Ovary (tissue), 9 donors: Measurements from ENCODE around the gene JPT1. TPM values are rescaled to one million over a fixed set of nuclear protein-coding genes. Genes with fewer than 3 reads are reported as not detected.

Experiments used
- DNase-seq, 5 donors: peaks; one replicate each; pipeline ENCODE4 v3.0.0-alpha.2; 2019 to 2020
- H3K27ac ChIP-seq, 2 donors: fragments of 200-600 bp; one replicate each; pipeline versions ENCODE4 v1.5.1 to v1.8.0; 2019 to 2022
- H3K27me3 ChIP-seq: fragments of 200-600 bp; one replicate; pipeline ENCODE4 v1.8.0; 2022
- H3K36me3 ChIP-seq: fragments of 200-600 bp; sonication (generic); one replicate; pipeline ENCODE4 v1.5.1; 2019
- H3K4me1 ChIP-seq: one replicate; pipeline ENCODE4 v1.8.1; 2013; ENCODE audit warnings: mild to moderate bottlenecking, moderate library complexity; ENCODE audit not compliant: insufficient read depth
- H3K4me3 ChIP-seq: fragments of 200-600 bp; sonication (generic); one replicate; pipeline ENCODE4 v1.5.1; 2017
- H3K9me3 ChIP-seq, 2 donors: fragments of 200-600 bp in 1 of 2; sonication (generic) in 1 of 2; one replicate each; pipeline versions ENCODE4 v1.5.1 to v1.8.1; 2013 to 2019; ENCODE audit warnings: mild to moderate bottlenecking in 1 of 2, moderate library complexity in 1 of 2
- EP300 ChIP-seq: sonication (generic); formaldehyde crosslinking; IDR thresholded peaks from one replicate; pipeline ENCODE4 v1.6.1; 2017; ENCODE audit warnings: antibody characterized with exemption
- POLR2A ChIP-seq: fragments of 450-650 bp; IDR thresholded peaks from one replicate; pipeline ENCODE4 v1.6.1; 2017; ENCODE audit warnings: antibody characterized with exemption, mild to moderate bottlenecking, moderate library complexity
- WGBS, 3 donors: extraction: QIAGEN DNeasy Blood & Tissue Kit in 1 of 3; methylation state at CpG; one replicate each; pipeline versions ENCODE4 v1.1.5 to v1.1.7; 2013 to 2017; 5-methylcytosine and 5-hydroxymethylcytosine counted together
- intact Hi-C, 4 donors: fragments of 100-400 bp; cut with DNase I; formaldehyde crosslinking; loops; one replicate each; pipeline versions ENCODE4 v1.11.0 to v1.15.1; 2022 to 2023
- polyA plus RNA-seq, 2 donors: library from polyadenylated mRNA; stranded (reverse); fragments of 200-250 nt in 1 of 2; fragments of 350-450 nt in 1 of 2; fragmentation: Illumina TruSeq in 1 of 2; extraction: RNeasy Lipid Tissue Mini Kit (QIAGEN cat#74804) in 1 of 2; gene quantifications; one replicate each; pipeline ENCODE4 v1.2.3, GENCODE V29; 2013 to 2014
- total RNA-seq, 7 donors: library from RNA; depleted of rRNA in 2 of 7; stranded (reverse); fragments of >200 nt in 2 of 7; fragmentation: NEBNext Ultra II Directional in 3 of 7; extraction: Animal tissue kit (Norgen Biotek cat#: 25700) in 3 of 7; gene quantifications; one replicate each; pipeline versions ENCODE4 v1.1.0 to v1.2.4, GENCODE V29; 2016 to 2023
- TF ChIP-seq, protein P1 (sequence below), 3 donors: fragments of 450-650 bp in 2 of 3; fragments of 200-600 bp in 1 of 3; IDR thresholded peaks; one replicate each; pipeline versions ENCODE4 v1.5.1 to v1.8.0; 2016 to 2022; ENCODE audit warnings: antibody characterized with exemption in 3 of 3, mild to moderate bottlenecking in 1 of 3
- donor health status: DM: no; HTN: no; CAD: no; lungs with moderate emphysema.
- donor health status: DM: no; HTN: no; CAD: no.
- donor health status: Bipolar disorder and iron deficiency.
- donor health status: DM: yes; HTN: yes; CAD: no.
- donor health status: DM: no; HTN: no; CAD: no.
- donor health status: DM: yes; HTN: yes; CAD: no.

The JPT1 gene
- total and polyA plus RNA-seq, 9 donors = 12.9 to 54.5 (median 20.2) TPM

- TF ChIP-seq, protein P1, sequence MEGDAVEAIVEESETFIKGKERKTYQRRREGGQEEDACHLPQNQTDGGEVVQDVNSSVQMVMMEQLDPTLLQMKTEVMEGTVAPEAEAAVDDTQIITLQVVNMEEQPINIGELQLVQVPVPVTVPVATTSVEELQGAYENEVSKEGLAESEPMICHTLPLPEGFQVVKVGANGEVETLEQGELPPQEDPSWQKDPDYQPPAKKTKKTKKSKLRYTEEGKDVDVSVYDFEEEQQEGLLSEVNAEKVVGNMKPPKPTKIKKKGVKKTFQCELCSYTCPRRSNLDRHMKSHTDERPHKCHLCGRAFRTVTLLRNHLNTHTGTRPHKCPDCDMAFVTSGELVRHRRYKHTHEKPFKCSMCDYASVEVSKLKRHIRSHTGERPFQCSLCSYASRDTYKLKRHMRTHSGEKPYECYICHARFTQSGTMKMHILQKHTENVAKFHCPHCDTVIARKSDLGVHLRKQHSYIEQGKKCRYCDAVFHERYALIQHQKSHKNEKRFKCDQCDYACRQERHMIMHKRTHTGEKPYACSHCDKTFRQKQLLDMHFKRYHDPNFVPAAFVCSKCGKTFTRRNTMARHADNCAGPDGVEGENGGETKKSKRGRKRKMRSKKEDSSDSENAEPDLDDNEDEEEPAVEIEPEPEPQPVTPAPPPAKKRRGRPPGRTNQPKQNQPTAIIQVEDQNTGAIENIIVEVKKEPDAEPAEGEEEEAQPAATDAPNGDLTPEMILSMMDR (IDR thresholded peaks at IDR 0.05) = no peak
- no peak for TF ChIP-seq EP300
- TF ChIP-seq POLR2A = no peak
- no peaks in the 10 kb centered on the region for H3K36me3 ChIP-seq
- DNase-seq = peak in 2 of 5 donors; percentile 40 to 55
- no peaks in the 10 kb centered on the region for H3K4me1 ChIP-seq
- no peaks in the 10 kb centered on the region for H3K9me3 ChIP-seq
- no peak overlapping the region for H3K4me3 ChIP-seq
- no peak overlapping the region for H3K27ac ChIP-seq
- H3K27me3 ChIP-seq = no peaks in the 10 kb centered on the region
- 79 to 81% (median 81%) methylated on average over 19 of the region's 19 CpGs for WGBS, 3 donors
- intact Hi-C loops = loop anchor here in 1 of 4 donors (10.0 kb wide), 1 partner anchor 159 kb away; no protein-coding TSS in a partner anchor
Measured at GRCh38 chr17:75124041-75124818, 30.1 kb downstream of the JPT1 start.

DNA sequence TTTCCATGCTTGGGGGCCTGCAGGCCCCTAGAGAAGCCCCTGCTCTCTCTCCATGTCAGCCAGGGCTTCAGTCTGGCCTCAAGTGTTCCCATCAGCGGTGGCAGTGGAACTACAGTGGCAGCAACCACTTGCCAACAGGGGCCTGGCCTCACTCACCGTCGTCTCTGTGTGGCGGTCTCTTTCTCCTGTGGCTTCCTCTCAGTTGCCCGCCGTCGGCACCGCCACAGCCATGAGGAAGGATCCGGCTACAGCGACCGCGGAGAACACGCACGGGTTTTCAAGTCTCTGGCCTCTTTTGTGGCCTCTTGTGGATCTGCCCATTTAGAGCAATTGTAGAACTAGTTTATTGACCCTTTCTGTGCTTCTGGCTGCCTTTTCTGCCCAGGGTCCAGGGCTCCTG is 36.0 kb downstream of the JPT1 start:
- H3K4me1 ChIP-seq = peaks cover 4% of the 10 kb centered on the region
- H3K4me3 ChIP-seq = no peak overlapping the region
- WGBS, 3 donors = 91 to 95% (median 95%) methylated on average over 14 of the region's 14 CpGs
- DNase-seq = no peak
- intact Hi-C loops = loop anchor here in 2 of 4 donors (10.0 kb wide), 2 partner anchors 56 to 86 kb away; partner anchors contain the start of gene NUP85 (in 1 of the 2)
- TF ChIP-seq, protein P1 (IDR thresholded peaks at IDR 0.05) = no peak
- TF ChIP-seq EP300 (no peak), POLR2A (no peak)
- H3K9me3 ChIP-seq = no peaks in the 10 kb centered on the region
- no peaks in the 10 kb centered on the region for H3K36me3 ChIP-seq
- H3K27ac ChIP-seq = no peak overlapping the region
- H3K27me3 ChIP-seq = no peaks in the 10 kb centered on the region

DNA sequence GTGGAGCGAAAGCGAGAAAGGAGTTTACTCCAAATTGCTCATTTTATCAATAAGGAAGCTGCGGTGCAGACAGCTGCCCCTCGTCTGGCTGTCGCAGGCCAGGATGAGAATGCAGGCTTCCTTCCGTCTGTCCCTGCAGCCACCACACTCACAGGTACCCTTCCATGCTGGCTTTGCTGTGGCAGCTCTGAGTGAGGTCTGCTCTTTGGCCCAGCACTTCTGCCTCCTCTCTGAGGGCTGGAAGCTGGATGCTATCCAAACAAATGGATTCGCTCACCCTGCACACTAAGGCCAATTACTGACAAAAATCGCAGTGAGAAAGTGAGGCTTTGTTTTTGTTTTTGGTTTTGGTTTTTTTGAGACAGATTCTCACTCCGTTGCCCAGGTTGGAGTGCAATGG is 37.6 kb downstream of the JPT1 start:
- Histone ChIP-seq H3K27me3 (no peaks in the 10 kb centered on the region), H3K9me3 (no peaks in the 10 kb centered on the region), H3K36me3 (no peaks in the 10 kb centered on the region), H3K27ac (peak overlapping the region in 1 of 2 donors; percentile 49), H3K4me1 (peaks cover 4% of the 10 kb centered on the region), H3K4me3 (no peak overlapping the region)
- intact Hi-C loops = loop anchor here in 2 of 4 donors (10.0 kb wide), 2 partner anchors 58 to 88 kb away; partner anchors contain the start of gene NUP85 (in 1 of the 2)
- TF ChIP-seq, protein P1 (IDR thresholded peaks at IDR 0.05) = no peak
- TF ChIP-seq EP300 = no peak
- no peak for TF ChIP-seq POLR2A
- WGBS, 3 donors = 19 to 23% (median 21%) methylated on average over 9 of the region's 9 CpGs
- DNase-seq = peak in 1 of 5 donors; percentile 42

GRCh38 chr17:75115555-75115954 is 38.8 kb downstream of the JPT1 start:
- Histone ChIP-seq H3K4me1 (peaks cover 4% of the 10 kb centered on the region), H3K27me3 (no peaks in the 10 kb centered on the region), H3K9me3 (no peaks in the 10 kb centered on the region), H3K4me3 (no peak overlapping the region), H3K27ac (no peak overlapping the region), H3K36me3 (no peaks in the 10 kb centered on the region)
- TF ChIP-seq EP300 (no peak), POLR2A (no peak)
- TF ChIP-seq, protein P1 (IDR thresholded peaks at IDR 0.05) = no peak
- no peak for DNase-seq
- intact Hi-C loops = loop anchor here in 3 of 4 donors (2.0 to 10.0 kb wide), 3 partner anchors 59 to 89 kb away; partner anchors contain the start of gene NUP85 (in 1 of the 3)
